Epithelial cell of proximal tubule (primary cell): Measurements from ENCODE around the gene COIL. TPM values are rescaled to one million over a fixed set of nuclear protein-coding genes. Genes with fewer than 3 reads are reported as not detected.

Experiments
- DNase-seq: peaks from one replicate; pipeline ENCODE4 v3.0.0-alpha.2; 2011; ENCODE audit warnings: low read depth
- H3K4me3 ChIP-seq: 2 replicates; pipeline ENCODE4 v1.5.1; 2011; ENCODE audit warnings: low read depth, mild to moderate bottlenecking, low read length
- CTCF ChIP-seq: conservative IDR thresholded peaks from 2 replicates; pipeline ENCODE4 v1.5.1; 2012; ENCODE audit warnings: low read depth, mild to moderate bottlenecking, low read length
- total RNA-seq: library from RNA; depleted of rRNA; stranded (reverse); fragments of >200 nt; gene quantifications from 2 replicates; pipeline ENCODE4 v1.2.3, GENCODE V29; 2015

Gene COIL
- total RNA-seq, 1 donor from 2014 or later, result 19.7 TPM

GRCh38 chr17:56928586-56928985 lies 32.3 kb downstream of the COIL start:
- no peak overlapping the region for H3K4me3 ChIP-seq
- DNase-seq, result no peak
- TF ChIP-seq CTCF, result no peak

- H3K4me3 ChIP-seq, result no peak overlapping the region
- no peak for TF ChIP-seq CTCF
- DNase-seq, result no peak
These were observed 34.1 kb downstream of the COIL start for GRCh38 chr17:56926704-56927103.

GRCh38 chr17:56926270-56926669 lies 34.6 kb downstream of the COIL start:
- no peak for DNase-seq
- H3K4me3 ChIP-seq, result no peak overlapping the region
- no peak for TF ChIP-seq CTCF

- no peak overlapping the region for H3K4me3 ChIP-seq
- DNase-seq, result no peak
- no peak for TF ChIP-seq CTCF
These were observed 35.8 kb downstream of the COIL start for GRCh38 chr17:56925088-56925487.

GRCh38 chr17:56919717-56920116 lies 41.1 kb downstream of the COIL start:
- no peak for TF ChIP-seq CTCF
- DNase-seq, result no peak
- H3K4me3 ChIP-seq, result no peak overlapping the region

GRCh38 chr17:56918916-56919315 lies 41.9 kb downstream of the COIL start:
- no peak for TF ChIP-seq CTCF

GRCh38 chr17:56917559-56918296 lies 43.1 kb downstream of the COIL start:
- DNase-seq, result no peak
- TF ChIP-seq CTCF, result no peak
- no peak overlapping the region for H3K4me3 ChIP-seq

More at GRCh38 chr17:56918916-56919315, 41.9 kb downstream of the COIL start:
- no peak overlapping the region for H3K4me3 ChIP-seq
- DNase-seq, result no peak
